ENCODE data around the gene PRR12. TPM values are rescaled to one million over a fixed set of nuclear protein-coding genes. Genes with fewer than 3 reads are reported as not detected.

Gene PRR12
- total and polyA plus RNA-seq, 2 donors (not counting 1 experiment from before 2014, with no cell fraction given), result 8.4 to 70.7 TPM

- H3K27me3 ChIP-seq (replicated peaks in 1 of 4; ENCODE audit: control extremely low read depth in 1 of 4, control insufficient read depth in 3 of 4, insufficient read depth in 4 of 4, low read length in 3 of 4), result no peaks in the 10 kb centered on the region
- CTCF ChIA-PET, result interaction anchor here (1.4 to 1.6 kb wide), 2 partner anchors 16 to 456 kb away, joined by 4 read pairs; no protein-coding TSS in a partner anchor
- H4K20me1 ChIP-seq (ENCODE audit: control insufficient read depth, insufficient read depth, low read length, poor library complexity, severe bottlenecking), result no peaks in the 10 kb centered on the region
- TF ChIP-seq EZH2 (IDR thresholded peaks at IDR 0.05; ENCODE audit: borderline replicate concordance, insufficient read depth, low read depth, low read length, poor library complexity, severe bottlenecking), result no peak
- no peak for TF ChIP-seq CTCF (IDR thresholded peaks at IDR 0.05)
- no peaks in the 10 kb centered on the region for H3K27me3 Mint-ChIP-seq
- 86% methylated on average over 8 of the region's 10 CpGs for WGBS (ENCODE audit: insufficient coverage)
- no peak for ATAC-seq (ENCODE audit: low read depth)
- no peak overlapping the region for H3K4me3 ChIP-seq (ENCODE audit: control extremely low read depth in 1 of 5, extremely low read depth in 1 of 5, insufficient read depth in 1 of 5, low read depth in 2 of 5, low read length in 4 of 5)
- H2AFZ ChIP-seq (ENCODE audit: insufficient read depth, low read depth, low read length, poor library complexity, severe bottlenecking), result no peak overlapping the region
- DNase-seq, result no peak
- H3K9me3 Mint-ChIP-seq (ENCODE audit: insufficient read depth), result no peaks in the 10 kb centered on the region
- no peak overlapping the region for H3K4me2 ChIP-seq (replicated peaks; ENCODE audit: low read depth, low read length, poor library complexity, severe bottlenecking)
- peaks cover 13% of the 10 kb centered on the region for H3K4me1 Mint-ChIP-seq
- no peak overlapping the region for H3K9ac ChIP-seq (ENCODE audit: low read length)
- intact Hi-C loops (cut with micrococcal nuclease), result no loop called here
- H3K27ac ChIP-seq (ENCODE audit: low read length in 2 of 2), result no peak overlapping the region
- POLR2A ChIA-PET, result interaction anchor here (0.6 kb wide), 1 partner anchor 34 kb away, joined by 3 read pairs; no protein-coding TSS in a partner anchor
- H3K4me3 Mint-ChIP-seq, result no peak overlapping the region
- H3K4me1 ChIP-seq (ENCODE audit: control insufficient read depth in 2 of 2, insufficient read depth in 2 of 2, low read length in 2 of 2), result peaks cover 0 to 9% of the 10 kb centered on the region in 2 donors
- H3K79me2 ChIP-seq (ENCODE audit: control insufficient read depth, insufficient read depth, low read length), result no peaks in the 10 kb centered on the region
- H3K27ac Mint-ChIP-seq, result peak overlapping the region; percentile 64
- H3K36me3 ChIP-seq (replicated peaks in 1 of 2; ENCODE audit: control extremely low read depth in 1 of 2, control insufficient read depth in 1 of 2, extremely low read depth in 1 of 2, insufficient read depth in 2 of 2, low read length in 1 of 2), result peaks cover 4 to 31% of the 10 kb centered on the region in 2 experiments
- H3K9me3 ChIP-seq (ENCODE audit: control extremely low read depth in 1 of 3, control insufficient read depth in 2 of 3, insufficient read depth in 1 of 3, low read length in 2 of 3), result no peaks in the 10 kb centered on the region
Observed at GRCh38 chr19:49553451-49554271, 37.3 kb upstream of the PRR12 start.

- TF ChIP-seq CTCF (IDR thresholded peaks at IDR 0.05) (no peak), EZH2 (IDR thresholded peaks at IDR 0.05; ENCODE audit: borderline replicate concordance, insufficient read depth, low read depth, low read length, poor library complexity, severe bottlenecking) (no peak)
Observed at GRCh38 chr19:49554701-49555181, 36.2 kb upstream of the PRR12 start.

More at GRCh38 chr19:49554701-49555181, 36.2 kb upstream of the PRR12 start:
- ChIA-PET POLR2A (interaction anchor here (0.6 to 0.7 kb wide), 2 partner anchors 32 to 109 kb away, joined by 3 to 4 read pairs; no protein-coding TSS in a partner anchor), CTCF (interaction anchor here (0.7 to 1.4 kb wide), 2 partner anchors 15 to 344 kb away, joined by 3 to 4 read pairs; no protein-coding TSS in a partner anchor)
- peak overlapping the region in 1 of 2 donors; percentile 37 for H3K27ac ChIP-seq (ENCODE audit: low read length in 2 of 2)
- peaks cover 0 to 17% of the 10 kb centered on the region in 2 donors for H3K4me1 ChIP-seq (ENCODE audit: control insufficient read depth in 2 of 2, insufficient read depth in 2 of 2, low read length in 2 of 2)
- no peak overlapping the region for H3K4me3 ChIP-seq (ENCODE audit: control extremely low read depth in 1 of 5, extremely low read depth in 1 of 5, insufficient read depth in 1 of 5, low read depth in 2 of 5, low read length in 4 of 5)
- no peaks in the 10 kb centered on the region for H3K9me3 Mint-ChIP-seq (ENCODE audit: insufficient read depth)
- peaks cover 2% of the 10 kb centered on the region for H3K79me2 ChIP-seq (ENCODE audit: control insufficient read depth, insufficient read depth, low read length)
- no peaks in the 10 kb centered on the region for H3K27me3 ChIP-seq (replicated peaks in 1 of 4; ENCODE audit: control extremely low read depth in 1 of 4, control insufficient read depth in 3 of 4, insufficient read depth in 4 of 4, low read length in 3 of 4)
- no peak overlapping the region for H2AFZ ChIP-seq (ENCODE audit: insufficient read depth, low read depth, low read length, poor library complexity, severe bottlenecking)
- peak overlapping the region; percentile 62 for H3K27ac Mint-ChIP-seq
- H4K20me1 ChIP-seq (ENCODE audit: control insufficient read depth, insufficient read depth, low read length, poor library complexity, severe bottlenecking), result no peaks in the 10 kb centered on the region
- intact Hi-C loops (cut with micrococcal nuclease), result no loop called here
- no peak overlapping the region for H3K9ac ChIP-seq (ENCODE audit: low read length)
- no peaks in the 10 kb centered on the region for H3K9me3 ChIP-seq (ENCODE audit: control extremely low read depth in 1 of 3, control insufficient read depth in 2 of 3, insufficient read depth in 1 of 3, low read length in 2 of 3)
- no peaks in the 10 kb centered on the region for H3K27me3 Mint-ChIP-seq
- WGBS (ENCODE audit: insufficient coverage), result 48% methylated on average over 17 of the region's 17 CpGs
- peaks cover 4 to 42% of the 10 kb centered on the region in 2 experiments for H3K36me3 ChIP-seq (replicated peaks in 1 of 2; ENCODE audit: control extremely low read depth in 1 of 2, control insufficient read depth in 1 of 2, extremely low read depth in 1 of 2, insufficient read depth in 2 of 2, low read length in 1 of 2)
- ATAC-seq (ENCODE audit: low read depth), result no peak
- no peak for DNase-seq
- no peak overlapping the region for H3K4me2 ChIP-seq (replicated peaks; ENCODE audit: low read depth, low read length, poor library complexity, severe bottlenecking)
- H3K4me1 Mint-ChIP-seq, result peaks cover 17% of the 10 kb centered on the region
- no peak overlapping the region for H3K4me3 Mint-ChIP-seq
